HL-60/S4 treated with retinoic acid at 250 ng/mL for 4 days and 3 days (cell line): Measurements from ENCODE around the gene CHRD.

Experiments
- in situ Hi-C: fragments of 300-500 bp; cut with MboI; formaldehyde crosslinking; loops from 2 replicates; pipeline ENCODE4 v1.7.0; 2022; ENCODE audit warnings: low sequenced_read_pairs

Gene CHRD

DNA sequence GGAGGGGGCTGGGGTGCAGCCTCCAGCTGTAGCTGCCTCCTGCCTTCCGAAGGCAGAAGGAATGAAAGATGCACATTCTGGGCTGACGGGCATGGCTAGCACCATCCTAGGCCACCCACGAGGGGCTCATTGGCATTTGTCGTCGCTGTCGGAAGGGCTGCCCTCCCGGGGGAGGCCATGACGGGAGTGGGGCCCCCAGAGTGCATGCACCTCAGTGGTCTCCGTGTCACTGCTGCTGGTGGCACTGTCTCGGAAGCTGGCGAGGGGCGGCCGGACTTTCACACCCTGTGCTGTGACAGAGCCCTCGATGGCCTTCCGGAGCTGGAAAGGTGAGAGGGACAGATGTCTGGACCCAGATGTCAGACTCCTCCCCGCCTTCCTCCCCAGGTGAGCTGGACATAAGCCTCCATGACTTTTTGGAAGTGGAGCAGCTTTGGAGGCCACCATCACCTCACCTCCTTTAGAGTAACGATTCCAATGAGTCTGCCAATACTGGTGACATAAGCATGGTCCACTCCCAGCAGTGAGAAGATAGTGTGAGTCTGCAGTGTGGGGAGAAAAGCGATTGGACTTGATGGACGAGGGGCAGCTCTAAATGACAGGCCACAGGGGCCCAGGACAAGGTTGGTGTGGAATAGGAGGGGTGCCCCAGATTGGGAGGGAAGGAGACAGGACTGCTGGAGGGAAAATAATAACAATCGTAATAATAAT, 33.2 kb upstream of the CHRD start:
- in situ Hi-C loops: no loop called here

DNA sequence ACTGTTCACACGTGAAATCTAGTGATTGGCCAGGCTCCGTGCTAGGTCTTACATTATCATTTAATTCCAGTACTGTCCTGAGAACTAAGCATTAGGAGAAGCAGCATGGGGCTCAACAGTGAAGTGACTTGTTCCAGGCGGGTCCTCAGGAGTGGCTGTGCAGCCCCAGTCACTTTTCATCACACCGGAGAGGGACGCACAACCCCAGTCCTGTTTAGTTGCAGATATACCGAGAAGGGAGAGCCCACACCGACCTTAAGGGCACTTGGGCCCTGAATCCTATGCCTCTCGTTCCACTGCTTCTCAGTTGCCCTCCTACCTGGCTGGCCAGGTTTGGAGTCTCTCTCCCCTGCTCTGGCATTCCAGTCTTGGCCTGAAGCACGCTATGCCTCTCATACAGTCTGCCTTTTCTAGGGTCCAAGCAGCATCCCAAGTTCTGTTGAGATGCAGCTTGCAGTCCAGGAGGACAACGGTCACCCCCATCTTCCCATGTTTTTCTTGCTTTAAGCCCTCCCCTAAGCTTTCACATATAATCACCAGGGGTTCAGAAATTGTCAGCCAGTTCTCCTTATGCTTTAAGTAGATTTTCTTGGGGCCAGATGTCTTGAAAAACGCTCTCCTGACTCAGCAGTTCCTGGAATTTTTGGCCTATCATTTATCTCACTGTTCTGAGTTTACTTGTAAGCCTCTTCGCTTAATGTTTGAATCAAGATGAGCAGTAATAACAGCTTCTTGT, 32.4 kb upstream of the CHRD start:
- in situ Hi-C loops: no loop called here

DNA sequence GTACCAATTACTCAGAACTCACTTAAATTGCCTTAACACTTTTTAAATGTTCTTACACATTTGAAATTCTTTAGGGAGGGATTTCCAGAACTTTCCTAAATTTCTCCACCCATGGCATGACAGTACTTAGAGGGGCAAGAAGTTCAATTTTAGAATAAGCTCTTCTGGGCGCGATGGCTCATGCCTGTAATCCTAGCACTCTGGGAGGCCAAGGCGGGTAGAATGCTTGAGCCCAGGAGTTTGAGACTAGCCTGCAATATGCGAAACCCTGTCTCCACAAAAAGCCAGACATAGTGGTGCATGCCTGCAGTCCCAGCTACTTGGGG, 31.8 kb upstream of the CHRD start:
- in situ Hi-C loops: no loop called here

DNA sequence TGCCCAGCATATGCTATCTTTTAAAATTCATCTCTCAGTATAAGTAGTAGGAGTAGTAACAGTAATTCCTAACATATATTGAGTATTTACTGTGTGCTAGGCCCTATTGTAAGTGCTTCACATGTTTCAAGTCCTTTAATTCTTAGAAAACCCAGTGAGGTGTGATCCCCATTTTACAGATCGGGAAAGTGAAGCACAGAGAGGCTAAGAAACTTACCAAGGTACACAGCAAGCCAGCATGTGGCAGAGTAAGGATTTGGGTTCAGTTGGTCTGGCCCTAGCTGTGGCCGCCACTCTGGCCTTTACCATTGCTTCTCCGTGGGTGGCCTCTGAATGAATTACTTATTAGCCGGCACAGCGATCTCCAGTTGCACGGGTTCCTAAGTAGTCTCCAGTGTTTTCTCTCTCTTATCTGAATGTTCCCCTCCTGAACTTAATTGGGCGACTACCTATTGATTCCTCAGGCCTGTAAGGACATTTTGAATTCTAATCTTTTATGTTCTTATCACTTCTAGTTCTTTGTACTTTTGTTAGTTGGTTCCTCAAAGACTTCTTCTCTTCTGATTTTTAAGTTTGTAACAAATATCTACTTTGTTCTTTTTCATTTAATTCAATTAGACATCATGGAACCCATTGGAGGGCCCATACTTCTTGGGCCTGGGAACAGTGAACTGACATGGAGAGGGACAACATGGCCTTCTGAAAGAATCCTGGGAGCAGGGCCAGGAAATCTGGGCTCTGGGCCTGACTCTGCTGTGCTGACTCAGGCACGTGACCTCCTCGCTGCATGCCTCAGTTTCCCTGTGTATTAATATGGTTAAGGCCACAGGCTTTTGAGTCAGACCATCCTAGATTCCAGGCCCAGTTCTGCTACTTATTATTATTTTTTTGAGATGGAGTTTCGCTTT, 30.0 kb upstream of the CHRD start:
- in situ Hi-C loops: loop anchor here (25.0 kb wide), 2 partner anchors 187 to 412 kb away; no protein-coding TSS in a partner anchor

DNA sequence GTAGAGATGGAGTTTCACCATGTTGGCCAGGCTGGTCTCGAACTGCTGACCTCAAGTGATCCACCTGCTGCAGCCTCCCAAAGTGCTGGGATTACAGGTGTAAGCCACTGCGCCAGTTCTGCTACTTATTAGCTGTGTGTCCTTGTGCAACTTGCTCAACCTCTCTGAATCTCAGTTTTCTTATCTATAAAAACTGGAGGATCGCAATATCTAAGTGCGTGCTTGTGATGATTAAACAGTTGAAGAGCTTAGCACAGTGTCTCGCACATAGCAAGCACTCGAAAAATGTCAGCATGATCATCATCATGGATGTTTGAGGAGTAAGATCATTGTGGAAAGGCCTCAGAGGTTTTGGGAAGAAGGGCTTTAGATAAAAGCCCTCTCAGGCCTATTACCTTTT, 29.2 kb upstream of the CHRD start:
- in situ Hi-C loops: loop anchor here (25.0 kb wide), 2 partner anchors 187 to 412 kb away; no protein-coding TSS in a partner anchor

DNA sequence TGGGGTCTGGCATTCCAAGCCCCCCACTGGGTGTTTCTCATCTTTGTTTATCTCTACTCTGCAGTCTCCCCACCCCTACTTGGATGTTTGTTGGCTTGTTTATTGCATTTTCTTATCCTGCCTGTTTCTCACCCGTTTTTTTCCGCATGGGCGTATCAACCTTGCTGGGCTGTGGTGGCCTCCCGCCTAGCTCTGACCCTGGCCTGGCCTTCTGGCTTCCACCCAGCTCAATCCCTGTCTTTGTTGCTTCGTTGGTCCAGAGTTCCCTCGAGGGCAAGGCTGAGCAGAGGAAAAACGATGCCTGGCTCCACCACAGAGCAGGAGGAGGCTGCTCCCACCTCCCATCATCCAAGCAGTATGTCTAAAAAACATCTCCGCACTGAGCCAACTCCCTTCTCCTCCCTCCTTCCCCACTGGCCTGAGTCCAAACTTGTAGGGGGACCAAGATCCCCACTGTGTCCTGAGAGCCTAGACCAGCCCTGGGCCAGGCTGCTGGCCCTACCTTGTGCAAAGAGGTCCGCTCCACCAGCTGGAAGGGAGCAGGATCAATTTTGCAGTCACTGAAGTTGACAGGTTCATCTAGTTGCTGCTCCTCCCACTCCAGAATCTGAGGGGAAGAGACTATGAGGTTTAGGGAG, 28.2 kb upstream of the CHRD start:
- in situ Hi-C loops: loop anchor here (25.0 kb wide), 2 partner anchors 186 to 411 kb away; no protein-coding TSS in a partner anchor

DNA sequence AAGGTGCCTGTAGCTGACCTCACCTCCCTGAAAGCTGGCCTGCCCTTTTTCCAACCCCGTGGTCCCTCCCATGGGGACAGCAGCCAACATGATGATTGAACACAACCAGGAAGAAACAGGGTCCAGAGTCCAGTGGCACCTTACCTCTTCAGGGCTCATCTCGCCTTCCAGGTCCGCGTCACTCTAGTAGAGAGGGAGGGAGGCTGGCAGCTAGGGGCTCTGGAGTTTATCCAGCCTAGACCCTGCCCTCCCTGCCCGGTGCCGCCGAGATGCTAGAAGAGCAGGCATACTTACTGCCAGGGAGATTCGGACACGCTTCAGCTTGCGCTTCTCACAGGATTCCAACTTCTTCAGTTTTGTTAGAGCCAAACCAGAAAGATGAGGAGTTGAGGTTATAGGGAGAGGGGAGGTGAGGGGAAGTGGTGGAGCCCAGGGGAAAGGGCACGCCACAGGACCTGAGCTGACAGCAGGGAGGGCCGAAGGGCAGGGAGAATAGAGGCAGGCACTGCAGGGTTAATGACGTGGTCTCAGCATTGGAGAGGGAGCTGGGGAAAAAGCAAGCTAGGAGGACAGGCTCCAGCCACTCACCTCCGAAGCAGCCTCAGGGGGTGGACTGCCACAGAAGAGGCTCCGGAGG, 27.6 kb upstream of the CHRD start:
- in situ Hi-C loops: loop anchor here (25.0 kb wide), 2 partner anchors 185 to 410 kb away; no protein-coding TSS in a partner anchor

DNA sequence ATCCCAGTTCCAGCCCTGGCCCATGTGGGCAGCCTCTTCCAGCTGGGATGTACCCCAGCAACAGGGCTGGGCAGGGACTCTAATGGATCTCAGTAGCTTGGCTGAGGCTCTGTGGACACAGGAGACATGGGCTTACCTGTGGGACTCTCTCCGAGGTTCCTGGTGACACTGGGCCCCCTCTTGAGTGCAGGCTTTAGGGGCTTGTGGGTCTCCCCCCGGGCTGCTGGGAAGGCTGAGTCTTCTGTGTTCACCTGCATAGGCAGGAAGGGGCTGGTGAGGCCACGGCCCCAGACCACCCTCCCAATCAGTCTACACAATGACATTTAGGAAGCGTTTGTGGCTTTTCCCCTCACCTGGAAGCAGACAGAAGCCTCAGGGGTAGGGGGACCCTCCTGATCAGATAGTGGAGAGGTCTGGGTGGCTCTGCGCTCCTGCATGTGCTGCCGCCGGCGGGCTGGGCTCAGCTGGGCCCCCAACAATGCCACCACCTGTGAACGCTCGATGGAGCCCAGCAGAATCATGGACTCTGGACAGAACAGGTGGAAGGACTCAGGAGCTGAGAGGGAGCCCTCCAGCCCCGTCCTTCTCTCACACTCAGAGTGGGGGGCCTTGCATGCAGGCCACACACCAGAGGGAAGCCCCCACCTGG, 26.8 kb upstream of the CHRD start:
- in situ Hi-C loops: loop anchor here (25.0 kb wide), 2 partner anchors 184 to 409 kb away; no protein-coding TSS in a partner anchor

DNA sequence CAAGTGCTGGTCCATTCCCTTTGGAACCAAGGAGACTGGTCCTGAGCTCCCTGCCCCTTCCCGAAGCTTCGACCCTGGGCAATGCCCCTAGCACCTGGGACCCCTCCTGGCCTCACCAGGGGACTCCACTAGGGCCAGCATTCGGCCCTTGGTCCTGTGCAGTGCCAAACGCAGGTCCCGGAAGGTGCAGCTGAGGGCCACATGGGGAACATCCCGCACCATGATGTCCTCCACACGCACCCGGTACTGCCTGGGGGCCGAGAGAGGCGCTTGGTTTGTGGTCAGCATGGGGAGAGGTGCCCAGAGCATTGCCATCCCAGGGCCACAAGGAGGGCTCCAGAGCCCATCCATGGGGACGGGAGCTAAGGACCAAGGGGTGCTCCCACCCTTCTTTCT, 26.3 kb upstream of the CHRD start:
- in situ Hi-C loops: loop anchor here (25.0 kb wide), 2 partner anchors 184 to 409 kb away; no protein-coding TSS in a partner anchor

DNA sequence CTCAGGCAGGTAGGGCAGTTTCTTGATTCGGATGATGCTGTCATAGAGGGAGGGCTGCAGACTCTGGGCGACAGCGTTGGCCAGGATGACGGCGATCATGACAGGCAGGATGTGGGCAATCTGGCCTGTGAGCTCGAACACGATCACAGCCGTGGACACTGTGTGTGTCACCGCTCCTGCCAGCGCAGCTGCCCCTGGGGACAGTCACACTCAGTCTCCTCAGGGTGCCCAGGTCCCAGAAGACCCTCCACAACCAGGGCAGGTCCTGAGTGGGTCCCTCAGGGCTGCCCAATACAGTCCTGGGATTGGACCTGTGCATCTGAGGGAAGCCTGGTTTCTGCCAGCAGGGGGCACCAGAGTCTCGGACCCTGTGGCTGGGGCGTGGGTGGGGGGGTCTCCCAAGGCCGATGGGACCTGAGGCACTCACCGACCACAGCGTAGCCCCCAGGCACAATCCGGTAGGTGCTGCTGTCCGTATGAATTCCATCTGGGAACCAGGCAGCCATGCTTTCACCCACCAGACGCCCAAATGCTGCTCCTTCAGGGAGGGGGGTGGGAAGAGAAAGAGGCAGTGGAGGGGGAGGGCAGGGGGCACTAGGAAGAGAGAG, 25.6 kb upstream of the CHRD start:
- in situ Hi-C loops: loop anchor here (25.0 kb wide), 2 partner anchors 183 to 408 kb away; no protein-coding TSS in a partner anchor

DNA sequence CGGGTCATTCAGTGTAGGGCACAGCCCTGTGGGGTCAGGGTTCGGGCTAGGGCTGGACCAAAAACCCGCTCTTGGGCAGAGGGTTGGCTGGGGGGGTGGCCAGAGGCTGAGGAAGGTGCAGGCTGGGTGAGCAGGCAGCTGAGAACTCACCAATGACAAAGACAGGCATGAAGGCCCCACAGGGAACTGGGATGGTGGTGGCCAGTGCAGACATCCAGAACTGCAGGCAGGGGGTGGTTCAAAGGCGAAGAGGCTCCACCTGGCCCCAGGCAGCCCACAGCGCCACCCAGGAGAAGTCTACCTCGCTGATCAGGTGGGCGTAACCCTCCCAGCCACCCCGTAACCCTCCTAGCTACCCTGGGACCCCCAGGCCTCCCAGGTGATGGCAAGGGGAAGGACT, 25.1 kb upstream of the CHRD start:
- in situ Hi-C loops: loop anchor here (25.0 kb wide), 2 partner anchors 183 to 408 kb away; no protein-coding TSS in a partner anchor

DNA sequence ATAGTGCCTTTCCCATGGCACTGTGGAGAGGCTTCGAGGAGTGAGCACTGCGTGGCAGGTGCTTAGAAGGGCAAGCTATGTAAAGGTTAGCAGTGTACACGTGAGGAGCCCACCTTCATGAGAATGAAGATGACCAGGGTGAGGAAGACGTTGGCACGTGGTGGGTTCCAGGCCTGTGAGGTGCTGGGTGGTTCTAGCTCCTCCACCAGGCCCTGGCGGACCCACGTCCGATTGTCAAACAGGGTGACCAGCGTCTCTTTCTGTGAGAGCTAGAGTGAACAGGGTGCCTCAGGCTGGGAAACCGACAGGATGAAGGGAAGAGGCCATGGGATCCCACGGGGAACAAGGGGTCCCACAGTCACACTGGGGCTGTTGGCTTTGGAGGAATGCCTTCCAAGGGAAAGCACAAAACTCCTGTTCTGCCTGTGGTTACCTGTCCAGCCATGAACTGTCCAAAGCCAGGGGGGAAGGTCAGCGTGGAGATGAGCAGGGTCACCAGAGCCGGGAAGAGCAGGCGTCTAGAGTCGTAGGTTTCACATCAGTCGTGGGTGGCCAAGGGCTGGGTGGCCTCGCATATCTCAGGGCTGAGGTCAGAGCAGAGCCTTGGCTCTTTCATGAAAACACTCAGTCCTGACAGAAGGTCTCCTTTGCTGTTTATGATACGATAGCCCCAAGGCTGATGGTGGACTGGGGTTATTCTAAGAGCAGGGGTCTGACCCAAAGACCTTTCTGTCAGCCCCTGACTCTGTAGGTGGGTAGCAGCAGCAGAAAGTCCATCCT, 24.4 kb upstream of the CHRD start:
- in situ Hi-C loops: loop anchor here (25.0 kb wide), 2 partner anchors 182 to 407 kb away; no protein-coding TSS in a partner anchor

DNA sequence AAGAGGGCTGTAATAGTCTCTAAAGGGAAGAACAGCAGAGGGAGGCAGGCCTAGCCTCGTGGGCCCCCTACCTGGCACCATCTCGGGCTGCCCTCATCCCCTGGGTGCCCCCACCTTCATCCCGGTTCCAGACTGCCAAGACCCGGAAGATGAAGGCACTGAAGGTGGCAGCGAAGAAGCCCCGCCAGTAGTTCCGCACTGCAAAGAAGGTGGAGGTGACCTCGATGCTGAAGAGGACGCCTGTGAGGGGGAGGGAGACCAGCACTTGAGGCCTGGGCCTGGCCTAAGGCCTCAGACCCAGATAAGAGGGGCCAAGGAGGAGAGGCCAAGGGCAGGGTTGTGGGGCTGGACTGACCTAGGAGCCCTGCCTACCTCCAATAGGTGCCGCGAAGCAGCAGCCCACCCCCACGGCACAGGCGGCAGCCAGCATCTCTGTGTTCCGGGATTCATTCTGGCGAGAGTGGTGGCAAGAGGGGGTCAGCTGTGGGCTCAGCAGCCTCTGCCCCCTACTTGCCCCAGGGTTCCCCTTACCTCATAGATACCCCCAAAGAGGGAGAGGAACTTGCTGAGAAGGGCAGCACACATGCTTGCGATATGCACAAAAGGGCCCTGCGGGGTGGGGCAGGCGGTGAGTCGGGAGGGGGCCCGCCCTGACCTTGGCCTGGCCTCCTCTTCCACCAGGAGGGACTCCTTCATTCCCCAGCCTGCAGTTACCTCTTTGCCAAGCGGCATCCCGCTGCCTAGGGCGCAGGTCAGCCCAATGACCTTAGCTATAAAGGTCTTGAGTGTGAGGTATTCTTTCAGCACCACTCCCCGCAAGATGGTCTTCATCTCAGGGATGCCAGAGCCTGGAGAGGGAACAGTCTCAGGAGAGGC, 22.4 kb upstream of the CHRD start:
- in situ Hi-C loops: loop anchor here (25.0 kb wide), 2 partner anchors 180 to 405 kb away; no protein-coding TSS in a partner anchor

DNA sequence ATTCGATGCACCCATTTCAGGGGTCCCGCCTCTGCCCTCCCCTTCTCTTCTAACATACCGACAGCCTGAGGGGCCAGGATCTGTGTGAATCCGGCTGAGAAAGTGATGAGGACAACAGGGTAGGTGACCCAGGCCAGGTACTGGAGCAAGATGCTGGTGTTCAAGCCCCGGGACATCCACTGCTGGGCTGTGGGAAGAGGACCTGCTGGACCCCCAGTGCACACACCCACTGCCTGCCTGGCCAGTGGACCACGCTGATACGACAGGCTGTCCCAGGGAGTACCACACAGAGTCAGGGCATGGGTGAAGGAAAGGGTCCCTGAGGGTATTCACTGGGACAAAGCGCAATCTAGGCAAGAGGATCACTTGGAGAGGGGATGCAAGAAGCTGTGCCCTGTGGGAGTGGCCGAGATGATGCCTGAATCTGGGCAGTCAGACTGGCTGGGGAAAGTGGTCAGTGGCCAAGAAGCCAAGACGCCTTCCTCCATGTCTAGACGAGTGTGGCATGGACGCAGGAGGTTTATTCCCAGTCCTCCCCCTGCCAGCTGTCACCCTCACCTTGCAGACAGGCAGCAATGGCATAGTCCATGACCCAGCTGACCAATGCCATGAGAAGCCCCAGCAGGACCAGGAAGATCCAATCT, 21.6 kb upstream of the CHRD start:
- in situ Hi-C loops: loop anchor here (25.0 kb wide), 2 partner anchors 179 to 404 kb away; no protein-coding TSS in a partner anchor

DNA sequence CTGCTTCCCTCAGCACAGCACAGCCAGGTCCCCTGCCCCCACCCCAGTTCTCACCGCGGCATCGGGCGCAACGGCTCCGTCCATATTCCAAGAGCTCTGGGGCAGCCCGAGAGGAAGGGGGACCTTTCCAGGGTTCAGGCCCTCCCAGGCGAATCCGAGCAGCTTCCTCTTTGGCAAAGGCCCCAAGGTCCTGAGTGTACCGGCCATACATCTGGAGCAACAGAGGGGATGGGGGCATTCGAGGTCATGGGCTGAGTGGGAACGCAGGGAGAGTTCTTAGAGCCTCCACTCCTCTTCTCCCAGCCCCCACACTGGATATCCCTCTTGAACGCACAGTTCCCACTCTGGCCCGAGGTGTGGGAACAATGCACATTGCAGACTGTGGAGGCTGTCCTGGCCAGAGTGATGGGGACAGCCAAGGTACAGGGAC, 20.9 kb upstream of the CHRD start:
- in situ Hi-C loops: loop anchor here (25.0 kb wide), 2 partner anchors 178 to 403 kb away; no protein-coding TSS in a partner anchor

DNA sequence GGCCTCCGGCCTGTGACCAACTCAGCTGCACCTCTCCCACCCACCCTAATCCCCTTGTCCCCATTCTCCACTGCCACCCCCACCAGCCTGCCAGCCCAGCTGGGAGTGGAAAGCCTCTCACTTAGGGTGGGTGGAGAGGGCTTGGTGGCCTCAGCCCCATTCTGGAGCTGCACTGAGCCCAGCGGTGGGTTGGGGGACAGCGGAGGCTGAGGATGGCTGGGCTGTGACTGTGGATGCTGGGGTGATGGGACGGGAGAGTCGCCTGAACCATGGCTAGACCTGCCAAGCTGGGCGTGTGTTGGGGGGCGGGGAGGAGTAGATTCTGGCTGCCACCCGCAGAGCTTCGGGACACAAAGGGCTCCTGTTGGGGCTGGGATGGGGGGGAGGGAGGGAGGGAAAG, 20.2 kb upstream of the CHRD start:
- in situ Hi-C loops: loop anchor here (25.0 kb wide), 2 partner anchors 178 to 403 kb away; no protein-coding TSS in a partner anchor
